Activated T-cell treated with anti-CD3 and anti-CD28 coated beads for 4 hours (primary cell): ENCODE data around the gene CAMTA1.

Source experiments
- DNase-seq: peaks from one replicate; pipeline ENCODE4 v3.0.0-alpha.2; 2020

CAMTA1 gene

DNA sequence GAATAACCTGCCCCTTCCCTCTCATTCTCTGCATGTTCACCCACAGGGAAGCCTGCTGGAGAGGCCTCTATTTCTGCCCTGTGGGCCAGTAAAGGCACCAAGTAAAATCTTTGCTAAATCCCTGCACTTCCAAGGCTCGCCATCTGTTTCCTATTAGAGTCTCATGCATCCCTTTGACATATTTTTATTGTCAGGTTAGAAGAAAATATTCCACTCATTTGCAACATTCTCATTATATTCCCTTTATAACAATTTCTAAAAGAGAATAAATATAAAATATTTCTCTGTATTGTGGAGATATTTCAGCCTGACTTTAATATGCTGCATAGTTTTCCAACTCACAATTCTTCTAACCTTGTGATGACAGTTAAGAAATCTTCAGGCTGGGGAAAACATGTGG, 645.4 kb downstream of the CAMTA1 start:
- DNase-seq, result no peak

DNA sequence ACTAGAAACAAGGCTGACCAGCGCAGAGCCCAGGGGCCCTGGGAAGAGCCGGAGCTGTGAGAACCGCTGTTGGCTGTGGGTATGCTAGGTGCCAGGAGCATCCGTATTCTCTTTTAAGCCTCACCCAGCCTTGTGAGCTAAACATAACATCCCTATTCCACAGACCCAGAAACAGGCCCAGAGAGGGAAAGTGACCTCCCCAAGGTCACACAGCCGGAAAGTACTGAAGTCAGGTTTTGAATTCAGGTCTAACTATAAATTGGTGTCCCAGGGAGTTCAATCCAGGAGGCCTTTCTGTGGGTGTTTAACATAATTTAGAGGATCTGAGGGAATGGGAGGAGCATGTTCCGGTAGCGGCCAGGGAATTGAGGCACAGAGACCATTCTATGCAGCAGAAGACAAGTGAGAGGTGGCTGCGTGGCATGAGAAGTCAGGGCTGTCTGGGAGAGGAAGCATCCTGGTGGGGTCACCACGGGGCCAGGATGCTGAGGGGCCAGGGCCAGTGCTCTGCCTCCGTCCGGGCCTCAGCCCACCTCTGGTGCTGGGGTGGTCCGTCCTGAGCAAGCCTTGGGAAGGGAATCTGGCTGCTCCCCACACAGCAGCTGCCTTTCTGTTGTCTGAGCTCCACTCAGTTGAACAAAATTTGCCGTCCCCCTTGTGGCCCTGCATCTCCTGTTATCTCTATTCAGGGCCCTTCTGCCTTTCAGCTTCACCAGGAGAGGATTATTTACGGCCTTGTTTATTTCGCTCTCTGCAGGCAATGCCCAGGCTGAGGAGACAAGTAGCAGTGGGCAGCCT, 647.0 kb downstream of the CAMTA1 start:
- no peak for DNase-seq

DNA sequence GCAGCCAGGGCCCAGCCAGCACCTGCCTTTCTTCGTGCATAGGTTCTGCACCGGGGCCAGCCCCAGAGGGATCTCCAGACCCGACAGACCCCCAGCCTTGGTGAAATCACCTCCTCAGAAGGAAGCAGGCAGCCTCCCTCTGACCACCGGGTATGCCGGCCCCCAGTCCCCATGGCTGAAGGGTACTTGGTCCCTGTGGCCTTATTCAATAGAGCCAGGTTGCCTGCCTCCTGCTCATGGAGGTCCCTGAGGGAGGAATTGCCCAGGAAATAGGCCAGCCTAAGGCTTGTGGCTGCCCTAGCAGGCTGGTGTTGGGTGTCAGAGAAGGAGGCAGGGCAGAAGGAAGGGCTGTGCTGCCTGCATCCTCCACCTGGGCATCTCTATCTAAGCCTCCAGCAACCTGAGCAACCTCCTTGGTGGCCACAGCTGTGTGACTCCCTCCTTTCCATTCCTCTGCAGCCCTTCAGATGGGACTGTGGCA, 647.7 kb downstream of the CAMTA1 start:
- no peak for DNase-seq

DNA sequence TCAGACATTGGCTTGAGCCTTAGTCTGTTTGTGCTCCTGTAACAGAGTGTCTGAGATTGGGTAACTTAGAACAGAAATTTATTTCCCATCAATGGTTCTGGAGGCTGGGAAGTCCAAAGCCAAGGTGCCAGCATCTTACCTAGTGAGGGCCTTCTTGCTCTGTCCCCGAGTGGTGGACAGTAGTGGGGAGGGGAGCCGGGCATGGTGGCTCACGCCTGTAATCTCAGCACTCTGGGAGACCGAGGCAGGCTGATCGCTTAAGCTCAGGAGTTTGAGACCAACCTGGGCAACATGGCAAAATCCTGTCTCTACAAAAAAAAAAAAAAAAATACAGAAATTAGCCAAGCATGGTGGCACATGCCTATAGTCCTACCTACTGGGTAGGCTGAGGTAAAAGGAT, 649.3 kb downstream of the CAMTA1 start:
- no peak for DNase-seq

DNA sequence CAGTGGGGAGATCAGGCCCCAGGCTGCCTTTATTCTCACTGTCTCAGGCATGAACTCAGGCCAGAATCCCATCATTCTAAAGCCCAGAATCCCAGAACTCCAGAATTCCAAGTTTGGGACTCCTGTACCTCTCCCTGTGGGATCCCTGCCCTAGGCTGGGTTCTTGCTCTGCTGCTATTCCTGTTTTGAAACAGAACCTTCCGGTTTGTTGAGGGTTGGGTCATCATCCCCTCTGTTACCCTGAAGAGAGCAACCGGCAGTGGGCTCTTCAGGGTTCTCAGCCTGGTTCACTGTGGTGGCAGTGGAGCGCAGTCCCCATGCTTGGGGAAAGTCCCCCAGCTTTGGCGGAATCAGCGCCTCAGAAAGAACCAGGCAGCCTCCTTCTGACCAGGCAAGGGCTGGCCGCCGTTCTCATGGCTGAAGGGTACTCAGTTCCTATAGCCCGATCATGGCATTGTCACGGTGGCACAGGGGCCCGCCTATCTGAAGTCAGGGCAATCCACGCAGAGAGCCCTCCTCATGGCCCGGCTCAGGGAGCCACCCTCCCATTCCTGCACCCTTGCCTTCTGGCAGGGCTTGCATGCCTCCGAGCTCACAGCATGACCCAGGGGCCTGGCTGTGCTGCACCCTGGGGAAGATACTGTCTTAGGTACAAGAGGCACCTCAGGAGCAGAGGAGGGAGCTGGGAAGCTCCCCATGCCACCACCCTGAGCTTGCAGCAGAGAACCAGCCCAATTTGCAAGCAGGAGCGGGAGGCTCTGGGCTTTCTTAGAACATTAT, 650.2 kb downstream of the CAMTA1 start:
- DNase-seq, result no peak

DNA sequence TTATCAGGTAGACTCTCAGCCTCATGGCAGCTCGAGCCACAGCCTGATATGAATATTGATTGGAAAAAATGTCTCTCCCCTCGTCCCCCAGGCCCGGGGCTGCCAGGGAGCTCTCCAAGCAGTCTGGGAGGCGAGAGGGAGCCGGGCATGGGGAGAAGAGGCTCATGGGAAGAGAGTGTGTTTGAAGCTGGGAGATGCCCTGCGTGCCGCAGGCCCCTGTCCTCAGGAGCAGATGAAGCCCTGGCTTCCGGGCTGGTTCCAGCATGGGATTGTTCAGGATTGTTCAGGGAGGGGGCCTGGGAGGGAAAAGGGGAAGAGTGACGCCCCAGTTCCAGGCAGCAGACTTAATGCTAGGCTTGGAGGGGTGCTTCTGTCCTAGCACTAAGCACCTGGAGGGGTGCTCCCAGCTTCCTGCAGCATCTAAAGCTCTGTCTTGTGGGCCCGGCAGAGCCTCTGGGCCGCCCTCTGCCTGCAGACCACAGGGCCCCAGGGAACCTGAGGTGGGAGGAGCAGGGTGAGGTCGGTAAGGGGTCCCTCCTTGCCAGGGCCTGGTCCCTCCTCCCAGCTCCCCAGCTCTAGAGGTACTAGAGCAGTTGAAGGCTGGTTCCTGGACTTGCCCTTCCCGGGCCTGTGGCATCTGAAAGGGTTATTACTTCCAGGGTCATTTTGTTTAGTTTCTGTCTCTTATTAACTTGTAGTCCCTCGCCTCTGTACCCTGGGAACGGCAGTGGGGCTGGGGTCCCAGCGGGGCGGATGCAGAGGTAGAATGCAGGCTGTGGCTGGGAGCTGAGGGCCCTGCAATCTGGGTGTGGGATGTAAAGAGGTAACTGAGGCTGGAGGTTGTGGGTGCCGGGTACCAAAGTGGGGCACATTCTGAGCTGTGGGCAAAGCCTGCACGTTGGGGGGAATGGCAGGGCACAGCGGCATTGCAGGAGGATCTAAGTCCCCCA, 651.1 kb downstream of the CAMTA1 start:
- DNase-seq, result no peak

DNA sequence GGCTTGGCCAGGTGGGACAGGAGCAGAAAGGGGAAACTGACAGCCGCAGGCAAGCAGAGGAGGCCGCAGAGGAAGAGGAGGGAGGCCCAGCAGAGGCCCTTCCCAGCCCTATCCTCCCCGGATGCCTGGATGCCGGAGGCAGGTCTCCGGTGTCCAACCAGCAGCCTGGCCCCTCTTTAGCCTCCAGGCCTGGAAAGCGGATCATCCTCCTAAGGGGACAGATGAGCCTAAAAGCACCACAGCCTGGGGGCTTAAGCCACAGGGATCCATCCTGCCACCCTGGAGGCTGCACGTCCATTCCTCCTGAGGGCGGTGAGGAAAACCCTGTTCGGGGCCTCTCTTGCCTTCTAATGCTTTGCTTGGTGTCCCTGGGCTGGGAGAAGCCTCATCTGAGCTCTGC, 651.8 kb downstream of the CAMTA1 start:
- DNase-seq, result no peak

DNA sequence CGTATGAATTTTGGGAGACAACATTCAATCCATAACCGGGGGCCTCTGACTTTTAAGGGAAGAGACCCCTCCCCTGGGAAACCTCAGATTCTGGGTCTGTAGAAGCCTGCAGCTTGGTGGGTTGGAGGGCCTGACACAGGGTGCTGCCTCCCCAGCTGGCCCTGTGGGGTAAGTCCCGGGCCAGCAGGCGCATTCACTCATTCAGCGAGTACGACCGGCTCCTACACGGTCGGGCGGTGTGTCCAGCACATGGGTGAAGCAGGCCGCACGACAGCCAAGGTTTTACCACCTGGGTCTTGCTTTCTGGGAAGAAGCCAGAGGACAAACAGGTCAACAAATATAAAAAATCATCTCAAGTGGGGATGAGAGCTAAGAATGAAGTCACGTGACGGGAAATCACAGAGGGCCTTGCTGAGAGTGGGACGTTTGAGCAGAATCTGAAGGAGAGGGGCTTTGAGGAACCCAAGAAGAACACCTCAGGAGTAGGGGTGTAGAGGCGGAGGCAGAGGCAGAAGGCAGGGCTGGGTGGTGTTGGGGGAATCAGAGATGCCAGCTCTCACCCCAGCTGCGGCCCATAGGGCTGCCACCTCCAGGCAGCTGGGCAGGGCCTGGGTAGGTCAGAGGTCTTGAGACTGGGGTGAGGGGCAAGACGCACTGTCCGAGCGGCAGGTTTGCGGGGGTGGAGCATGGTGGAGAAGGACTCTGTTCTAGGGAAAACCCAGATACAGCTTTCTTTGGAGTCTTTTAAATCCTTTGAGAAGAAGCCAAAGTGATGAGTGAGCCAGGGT, 652.5 kb downstream of the CAMTA1 start:
- no peak for DNase-seq

DNA sequence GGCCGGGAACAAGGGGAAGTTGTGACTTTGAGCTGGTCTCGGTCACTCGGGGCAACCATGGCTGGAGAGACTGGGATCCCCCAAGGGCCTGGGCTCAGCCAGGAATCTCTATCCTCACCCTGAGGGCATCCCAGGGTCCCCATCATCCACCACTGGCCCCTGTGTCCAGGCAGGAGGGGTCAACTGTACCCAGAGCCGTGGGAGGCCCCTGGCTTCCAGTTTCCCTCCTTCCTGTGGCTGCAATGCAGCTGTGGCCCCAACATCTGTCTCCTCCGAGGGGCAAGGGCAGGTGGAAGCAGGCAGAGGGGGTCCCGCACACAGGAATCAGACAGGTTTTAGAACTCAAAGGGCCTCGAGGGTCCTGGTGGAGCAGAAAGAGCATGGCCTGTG, 653.1 kb downstream of the CAMTA1 start:
- no peak for DNase-seq

DNA sequence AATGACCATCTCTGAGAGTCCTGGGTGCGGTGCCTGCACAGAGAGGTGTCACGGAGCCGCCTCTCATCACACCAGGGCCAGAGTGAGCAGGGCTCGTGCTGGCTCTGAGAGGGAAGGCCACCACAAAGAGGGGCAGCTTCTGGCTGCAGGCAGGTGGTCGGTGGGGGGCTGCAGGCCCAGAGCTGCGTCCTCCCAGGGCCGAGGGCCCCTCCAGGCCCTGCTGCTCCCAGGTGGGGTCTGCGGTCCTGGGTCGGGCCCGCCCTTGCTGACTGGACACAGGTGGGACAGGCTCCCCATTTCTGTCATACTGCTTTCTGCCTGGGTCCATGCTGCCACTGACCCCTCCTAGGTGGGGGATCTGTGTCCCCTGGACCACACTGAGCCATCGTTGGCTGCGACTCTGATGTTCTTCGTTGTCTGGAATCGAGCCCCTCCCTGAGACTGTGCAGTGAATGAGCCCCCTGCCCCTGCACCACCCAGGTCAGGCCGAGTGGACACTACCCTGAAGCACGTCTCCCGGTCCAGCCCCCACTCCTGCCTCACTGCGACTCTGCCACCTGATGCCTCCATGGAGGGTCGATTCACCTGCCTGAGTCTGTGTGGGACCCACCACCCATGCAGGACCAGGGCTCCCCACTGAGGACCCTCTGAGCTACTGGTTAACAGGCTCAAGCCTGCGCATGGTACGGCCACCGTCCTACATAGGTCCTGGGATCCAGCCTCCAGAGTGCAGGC, 653.8 kb downstream of the CAMTA1 start:
- DNase-seq, result no peak

DNA sequence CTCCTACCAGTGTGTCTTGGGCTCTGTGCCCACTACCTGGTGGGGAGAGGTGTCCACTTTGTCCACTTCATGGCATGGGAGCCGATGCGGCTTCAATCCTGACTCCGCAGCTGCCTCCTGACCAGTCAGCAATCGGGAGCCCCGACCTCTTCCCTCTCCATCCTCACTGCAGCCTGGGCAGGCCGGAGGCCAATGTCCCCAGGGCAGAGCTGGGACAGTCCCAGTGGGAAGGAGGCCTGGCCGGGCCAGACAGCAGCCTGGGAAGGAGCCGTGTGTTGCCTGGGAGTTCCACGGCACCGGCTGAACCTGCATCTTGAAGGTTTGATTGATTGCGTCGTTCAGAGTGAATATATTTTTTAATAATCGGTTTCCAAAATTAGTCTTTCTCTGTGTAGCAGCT, 654.9 kb downstream of the CAMTA1 start:
- no peak for DNase-seq

DNA sequence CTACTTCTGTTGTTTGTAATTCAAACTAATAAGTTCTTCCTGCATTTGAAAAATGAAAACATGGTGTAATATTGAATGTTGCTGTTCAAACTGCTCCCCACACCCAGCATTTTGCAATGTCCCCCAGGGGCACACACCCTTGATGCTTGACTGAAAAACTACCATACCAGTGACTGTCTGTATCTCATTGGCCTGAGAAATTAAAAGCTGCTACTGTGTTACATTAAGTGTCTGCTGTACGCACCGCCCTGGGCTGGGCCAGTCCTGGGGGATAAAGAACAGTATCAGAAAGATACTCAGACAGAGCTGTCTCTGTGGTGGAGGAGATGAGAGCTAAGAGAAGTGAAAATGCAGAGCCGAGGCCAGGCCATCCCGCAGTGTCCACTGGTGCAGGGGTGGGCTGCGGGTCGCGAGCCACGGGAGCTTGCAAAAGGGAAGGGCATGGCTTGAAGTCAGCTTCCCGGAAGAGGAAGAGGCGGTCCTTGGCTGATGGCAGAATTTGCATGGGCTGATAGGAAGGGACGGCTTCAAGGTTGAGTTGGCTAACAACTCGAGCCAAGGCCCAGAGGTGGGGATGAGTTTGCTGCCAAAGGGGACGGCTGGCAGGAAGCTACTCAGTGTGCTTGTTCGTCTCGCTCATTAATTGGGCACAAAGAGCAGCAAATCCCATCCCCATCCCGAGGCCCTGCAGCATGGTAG, 656.0 kb downstream of the CAMTA1 start:
- DNase-seq, result no peak

DNA sequence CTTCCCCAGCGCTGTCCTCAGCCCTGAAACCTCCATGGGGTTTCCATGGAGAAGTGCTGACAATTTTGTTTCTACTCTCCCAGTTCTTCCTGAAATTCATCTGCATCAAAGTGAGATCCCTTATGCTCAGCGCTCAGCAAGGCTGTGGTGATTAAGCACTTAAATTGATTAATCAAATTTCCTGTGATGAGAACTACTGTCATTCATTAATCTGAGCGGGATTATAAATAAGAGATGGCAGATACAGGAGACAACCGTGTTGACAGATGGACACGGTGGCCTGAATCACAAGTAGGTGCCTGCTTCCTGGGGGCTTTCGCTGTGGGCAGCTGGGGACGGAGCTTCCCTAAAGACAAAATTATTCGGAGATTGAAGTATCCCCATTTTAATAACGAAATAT, 656.8 kb downstream of the CAMTA1 start:
- DNase-seq, result no peak

DNA sequence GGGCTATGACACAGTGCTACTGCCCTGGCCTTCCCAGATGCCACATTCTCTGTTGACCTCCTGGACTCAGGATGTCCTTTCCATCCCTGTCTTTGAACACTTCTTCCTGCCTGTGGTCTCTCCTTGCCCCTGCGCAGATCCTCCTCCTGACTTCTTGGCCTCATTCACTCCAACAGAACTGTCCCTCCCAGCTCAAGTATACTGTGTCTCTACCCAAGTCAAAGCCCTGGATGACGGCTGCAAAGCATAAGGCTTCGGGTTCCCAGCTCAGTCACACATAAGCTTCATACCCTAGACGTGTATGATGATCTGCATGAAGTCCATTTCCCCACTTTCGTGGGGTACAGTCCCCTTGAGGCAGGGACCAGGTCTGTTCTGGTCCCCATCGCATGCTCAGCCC, 657.7 kb downstream of the CAMTA1 start:
- no peak for DNase-seq

DNA sequence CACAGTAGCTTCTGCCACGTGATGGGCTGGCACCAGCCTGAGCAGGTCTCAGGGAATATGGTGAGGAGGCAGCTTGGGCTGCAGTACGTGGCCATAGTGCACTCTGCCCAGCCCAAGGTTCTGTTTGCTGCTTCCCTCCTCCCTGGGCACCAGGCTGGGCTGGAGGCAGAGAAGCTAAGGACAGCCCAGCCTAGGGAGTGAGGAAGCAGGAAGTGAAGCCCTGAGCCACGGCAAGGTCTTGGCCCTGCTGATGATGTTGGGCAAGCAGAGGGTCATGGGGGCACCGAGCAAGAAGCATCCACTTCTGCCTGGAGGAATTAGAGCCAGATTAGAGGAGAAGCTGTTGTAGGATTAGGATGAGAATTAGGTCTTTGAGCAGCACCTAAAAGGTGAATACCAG, 659.1 kb downstream of the CAMTA1 start:
- no peak for DNase-seq

DNA sequence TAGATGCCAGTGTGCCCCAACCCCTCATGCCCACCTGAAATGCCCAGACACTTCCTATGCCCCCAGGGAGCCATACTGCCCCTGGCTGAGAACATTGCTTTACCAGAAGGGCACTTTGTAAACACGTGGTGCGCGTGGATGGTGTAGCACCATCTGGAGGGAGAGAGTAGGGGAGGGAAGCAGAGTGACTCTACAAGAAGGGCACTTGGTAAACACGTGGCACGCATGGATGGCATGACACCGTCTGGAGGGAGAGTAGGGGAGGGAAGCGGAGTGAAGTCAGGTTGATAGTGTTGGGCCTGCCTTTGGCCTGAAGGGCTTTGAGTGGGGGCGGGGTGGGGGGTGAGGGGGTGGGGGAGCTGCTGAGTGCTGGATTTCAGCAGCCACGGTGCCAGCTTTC, 661.8 kb downstream of the CAMTA1 start:
- DNase-seq, result no peak

DNA sequence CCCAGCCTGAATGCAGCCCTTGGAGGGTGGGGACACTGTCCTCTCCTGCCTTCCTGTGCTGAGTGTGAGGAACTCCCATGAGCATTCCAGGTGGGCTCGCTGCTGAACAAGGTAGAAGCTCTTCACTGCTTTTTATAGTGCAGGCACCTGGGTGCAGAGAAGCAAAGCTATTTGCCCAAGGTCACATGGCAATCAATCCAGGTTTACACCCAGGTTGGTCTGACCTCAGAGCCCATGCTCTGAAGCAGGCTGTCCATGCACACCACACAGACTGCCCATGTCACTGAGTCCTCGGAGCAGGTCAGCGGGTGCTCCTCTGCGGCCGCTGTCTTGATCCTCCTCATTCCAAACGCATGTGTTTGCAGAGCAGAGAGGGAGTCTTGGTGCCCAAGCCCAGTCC, 662.5 kb downstream of the CAMTA1 start:
- no peak for DNase-seq

DNA sequence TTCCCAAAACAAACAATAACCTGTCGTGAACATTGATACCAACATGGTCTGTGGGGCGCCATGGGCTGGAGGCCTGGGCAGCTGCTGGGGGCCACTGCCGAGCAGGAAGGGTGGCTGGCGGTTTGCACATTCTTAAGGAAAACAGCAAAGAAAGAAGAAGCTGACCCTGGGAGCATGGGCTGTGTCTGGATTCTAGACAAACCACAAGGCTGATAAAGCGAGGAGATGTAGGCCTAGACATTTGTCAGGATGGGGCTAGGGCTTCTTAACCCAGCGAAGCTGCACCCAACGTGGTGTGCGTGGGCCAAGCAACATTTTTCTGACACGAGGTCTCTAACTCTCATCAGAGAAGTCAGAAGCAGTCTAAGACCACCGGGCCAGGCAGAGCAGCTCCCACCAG, 663.7 kb downstream of the CAMTA1 start:
- no peak for DNase-seq

DNA sequence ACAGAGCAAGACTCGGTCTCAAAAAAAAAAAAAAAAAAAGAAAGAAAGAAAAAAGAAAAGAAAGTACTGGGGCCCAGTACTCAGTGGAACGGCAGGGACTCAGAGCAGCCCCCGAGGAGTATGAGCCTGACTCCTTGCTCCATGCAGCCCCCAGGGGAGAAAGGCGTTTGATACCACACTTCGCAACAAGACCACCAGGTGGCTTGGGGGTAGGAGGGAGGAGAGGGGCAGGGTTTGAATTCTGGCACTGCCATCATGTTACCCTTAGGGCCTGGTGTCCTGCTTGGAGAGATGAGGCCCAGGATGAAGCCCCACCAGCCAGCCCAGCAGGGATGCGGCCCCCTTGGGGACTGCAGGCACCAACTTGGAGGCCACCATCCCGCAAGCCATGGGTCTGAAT, 664.5 kb downstream of the CAMTA1 start:
- no peak for DNase-seq

DNA sequence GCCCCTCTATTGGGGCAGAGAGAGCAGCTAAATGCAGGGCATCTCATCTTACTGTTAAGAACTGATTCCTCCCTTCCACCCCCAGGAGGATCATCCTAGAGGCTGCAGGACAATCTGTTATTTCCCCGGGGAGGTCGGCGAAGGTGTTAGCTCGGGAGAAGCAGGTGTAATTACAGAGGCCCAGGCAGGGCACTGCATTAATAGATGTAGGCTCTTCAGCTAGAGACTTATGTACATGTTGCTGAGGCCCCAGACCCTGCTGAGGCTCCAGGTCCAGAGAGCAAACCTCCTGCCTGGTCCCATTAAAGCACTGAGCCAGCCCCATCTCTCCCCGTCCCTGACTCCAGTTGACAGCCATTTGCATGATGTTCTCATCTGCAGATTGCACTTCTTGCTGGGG, 665.6 kb downstream of the CAMTA1 start:
- no peak for DNase-seq

DNA sequence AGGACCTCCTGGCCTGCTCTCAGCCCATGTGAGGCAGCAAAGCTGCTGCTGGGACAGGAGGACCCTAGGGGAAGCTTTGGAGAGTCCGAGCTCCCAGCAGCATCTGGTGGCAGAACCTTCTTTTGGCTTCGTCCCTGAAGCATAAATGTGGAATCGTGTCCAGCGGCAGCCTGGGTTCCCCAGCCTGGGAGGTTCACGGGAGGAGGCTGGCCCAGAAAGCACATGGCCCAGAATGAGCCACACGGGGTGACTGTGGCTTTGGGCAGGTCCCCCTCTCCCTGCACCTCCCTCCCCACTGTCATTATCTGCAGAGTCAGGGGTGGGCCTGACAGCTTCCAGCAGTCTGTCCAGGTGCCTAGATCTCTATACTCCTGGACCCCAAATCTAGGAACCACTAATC, 667.8 kb downstream of the CAMTA1 start:
- DNase-seq, result no peak
